WERI-Rb-1 (cell line): ENCODE results near the gene DNAJB12.
"Not testable (repeated sequence)": the region's sequence is repeated elsewhere in the genome, so short reads cannot be mapped to it uniquely, and the experiment has no call there.

Experiments
- DNase-seq: peaks from one replicate; pipeline ENCODE4 v3.0.0-alpha.2; 2020
- H3K27ac ChIP-seq: fragments of 250-450 bp; sonication (Bioruptor Pico); 2 replicates; pipeline ENCODE4 v1.5.1; 2020; ENCODE audit warnings: mild to moderate bottlenecking, moderate library complexity
- H3K27me3 ChIP-seq: fragments of 250-450 bp; sonication (Bioruptor Pico); 2 replicates; pipeline ENCODE4 v1.5.1; 2021; ENCODE audit warnings: mild to moderate bottlenecking, low read depth, moderate library complexity; ENCODE audit not compliant: insufficient read depth, severe bottlenecking
- H3K36me3 ChIP-seq: fragments of 250-450 bp; sonication (Bioruptor Pico); 2 replicates; pipeline ENCODE4 v1.5.1; 2020; ENCODE audit warnings: mild to moderate bottlenecking, moderate library complexity
- H3K4me3 ChIP-seq: 2 replicates; pipeline ENCODE4 v1.5.1; 2011; ENCODE audit warnings: low read depth, mild to moderate bottlenecking, control low read depth, low read length
- H3K9me3 ChIP-seq: fragments of 250-450 bp; sonication (Bioruptor Pico); 2 replicates; pipeline ENCODE4 v1.5.1; 2021; ENCODE audit warnings: mild to moderate bottlenecking, moderate library complexity; ENCODE audit not compliant: severe bottlenecking
- CTCF ChIP-seq: IDR thresholded peaks from 2 replicates; pipeline ENCODE4 v1.5.1; 2011; ENCODE audit warnings: low read depth, mild to moderate bottlenecking, control low read depth, inconsistent platforms, low read length

Gene DNAJB12

GRCh38 chr10:72329290-72330068 is 25.2 kb downstream of the DNAJB12 start:
- peak overlapping the region; percentile 18; the same call in 1 of the 2 replicates for H3K27ac ChIP-seq
- H3K4me3 ChIP-seq, result no peak overlapping the region
- DNase-seq, result no peak
- TF ChIP-seq CTCF, result no peak
- no peaks in the 10 kb centered on the region for H3K27me3 ChIP-seq
- no peaks in the 10 kb centered on the region for H3K9me3 ChIP-seq
- H3K36me3 ChIP-seq, result peaks cover 9% of the 10 kb centered on the region

DNA sequence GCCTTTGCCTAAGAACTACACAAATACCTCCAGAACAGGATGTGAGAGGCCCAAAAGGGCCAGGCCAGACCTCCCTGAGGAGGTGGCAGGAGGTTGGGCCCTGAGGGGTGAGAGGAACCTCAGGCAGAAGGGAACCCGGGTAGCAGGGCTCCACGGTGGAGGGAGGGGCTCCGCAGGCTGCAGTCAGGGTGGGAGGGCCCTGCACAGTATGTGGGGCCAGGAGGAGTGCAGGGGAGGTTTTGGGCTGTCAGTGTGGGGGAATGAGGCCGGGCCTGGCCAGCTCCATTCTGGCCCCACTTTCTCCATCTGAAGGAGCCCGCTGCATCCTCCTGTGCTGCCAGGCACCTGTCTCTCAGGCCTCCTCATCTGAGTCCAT is 25.9 kb downstream of the DNAJB12 start:
- H3K27ac ChIP-seq, result no peak overlapping the region; the same call in 1 of the 2 replicates
- no peaks in the 10 kb centered on the region for H3K9me3 ChIP-seq
- H3K4me3 ChIP-seq, result no peak overlapping the region
- DNase-seq, result no peak
- H3K27me3 ChIP-seq, result no peaks in the 10 kb centered on the region
- H3K36me3 ChIP-seq, result peaks cover 9% of the 10 kb centered on the region
- TF ChIP-seq CTCF, result no peak

DNA sequence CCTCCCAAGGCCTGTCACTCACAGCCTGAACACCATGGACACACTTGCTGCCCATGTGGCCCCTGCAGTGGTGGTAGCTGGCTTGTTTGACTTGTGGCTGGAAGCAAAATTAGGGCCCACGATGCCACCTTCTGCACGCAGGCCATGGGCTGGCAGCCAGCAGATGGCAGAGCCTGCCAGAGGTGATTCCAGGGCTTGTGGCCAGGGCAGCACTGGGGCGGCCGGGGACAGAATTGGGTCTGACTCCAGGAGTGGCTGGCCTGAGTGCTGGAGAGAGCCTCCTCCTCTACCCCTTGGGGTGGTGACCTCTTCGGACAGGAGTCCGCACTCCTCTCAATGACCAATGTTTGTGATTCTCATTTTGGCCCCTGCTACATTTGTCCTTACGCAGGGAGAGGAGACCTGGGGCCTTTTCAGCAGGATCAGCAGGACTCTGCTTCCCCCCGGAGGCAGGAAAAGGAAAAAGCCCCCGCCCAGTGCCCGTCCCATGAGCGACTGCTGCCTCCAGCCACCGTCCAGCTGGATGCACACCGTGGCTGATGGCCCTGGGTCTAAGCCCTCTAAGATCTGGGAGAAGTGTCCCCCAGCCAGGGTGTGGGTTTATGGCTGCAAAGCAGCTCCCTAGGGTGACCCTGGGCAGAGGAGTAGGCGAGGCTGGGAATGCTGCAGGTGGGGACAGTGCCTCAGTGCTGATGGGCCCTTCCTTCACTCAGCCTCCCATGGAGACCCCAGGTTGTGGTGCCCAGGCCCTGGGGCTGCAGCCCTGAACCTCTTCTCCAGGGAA is 26.5 kb downstream of the DNAJB12 start:
- peak; percentile 76 for TF ChIP-seq CTCF
- Histone ChIP-seq H3K27me3 (no peaks in the 10 kb centered on the region), H3K9me3 (no peaks in the 10 kb centered on the region), H3K36me3 (peaks cover 3% of the 10 kb centered on the region), H3K4me3 (no peak overlapping the region), H3K27ac (peak overlapping the region; percentile 25)
- DNase-seq, result peak; percentile 86

DNA sequence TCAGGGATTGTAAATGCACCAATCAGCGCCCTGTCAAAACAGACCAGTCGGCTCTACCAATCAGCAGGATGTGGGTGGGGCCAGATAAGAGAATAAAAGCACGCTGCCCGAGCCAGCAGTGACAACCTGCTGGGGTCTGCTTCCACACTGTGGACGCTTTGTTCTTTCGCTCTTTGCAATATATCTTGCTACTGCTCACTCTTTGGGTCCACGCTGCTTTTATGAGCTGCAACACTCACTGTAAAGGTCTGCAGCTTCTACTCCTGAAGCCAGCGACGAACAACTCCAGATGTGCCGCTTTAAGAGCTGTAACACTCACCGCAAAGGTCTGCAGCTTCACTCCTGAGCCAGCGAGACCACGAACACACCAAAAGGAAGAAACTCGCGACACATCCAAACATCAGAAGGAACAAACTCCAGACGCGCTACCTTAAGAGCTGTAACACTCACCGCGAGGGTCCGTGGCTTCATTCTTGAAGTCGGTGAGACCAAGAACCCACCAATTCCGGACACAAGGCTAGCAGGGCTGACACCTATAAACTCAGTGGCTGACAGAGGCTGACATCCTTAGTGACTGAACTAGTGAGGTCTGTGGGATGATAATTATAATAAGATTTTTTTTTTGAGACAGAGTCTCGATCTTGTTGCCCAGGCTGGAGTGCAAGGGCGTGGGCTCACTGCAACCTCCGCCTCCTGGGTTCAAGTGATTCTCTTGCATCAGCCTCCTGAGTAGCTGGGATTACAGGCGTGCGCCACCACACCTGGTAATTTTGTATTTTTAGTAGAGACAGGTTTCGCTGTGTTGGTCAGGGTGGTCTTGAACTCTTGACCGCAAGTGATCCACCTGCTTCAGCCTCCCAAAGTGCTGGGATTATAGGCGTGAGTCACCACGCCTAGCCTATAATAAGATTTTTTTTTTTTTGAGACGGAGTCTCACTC is 27.8 kb downstream of the DNAJB12 start:
- H3K27me3 ChIP-seq, H3K36me3 ChIP-seq, H3K9me3 ChIP-seq, DNase-seq, H3K27ac ChIP-seq, H3K4me3 ChIP-seq: not testable (repeated sequence)

- not testable (repeated sequence) for H3K27ac ChIP-seq, H3K9me3 ChIP-seq, DNase-seq, H3K27me3 ChIP-seq, H3K4me3 ChIP-seq, H3K36me3 ChIP-seq
Measured at GRCh38 chr10:72325243-72326175, 29.2 kb downstream of the DNAJB12 start.

DNA sequence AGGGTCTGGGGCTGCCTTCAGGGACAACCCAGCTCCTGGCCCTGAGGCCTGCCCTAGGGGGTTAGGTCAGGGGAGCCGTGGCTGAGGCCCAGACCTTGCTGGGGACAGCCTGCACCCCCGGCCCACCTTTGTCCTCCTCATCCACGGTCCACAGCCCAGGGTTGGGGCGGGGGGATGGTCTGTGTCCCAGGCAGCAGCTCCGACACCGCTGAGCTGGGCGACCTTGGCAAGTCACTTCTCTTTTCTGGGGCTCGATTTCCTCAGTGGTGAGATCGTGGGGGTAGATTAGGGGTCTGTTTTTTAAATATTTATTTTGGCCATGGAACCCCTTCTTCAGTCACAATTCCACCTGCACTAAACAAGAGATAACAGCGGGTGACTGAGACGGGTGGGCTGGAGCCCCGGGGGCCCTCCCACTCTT is 30.9 kb downstream of the DNAJB12 start:
- DNase-seq, result no peak
- Histone ChIP-seq H3K9me3 (no peaks in the 10 kb centered on the region), H3K27me3 (no peaks in the 10 kb centered on the region), H3K27ac (0 out of 2 replicates have a peak overlapping the region, but pooled peaks have one; percentile 37), H3K4me3 (no peak overlapping the region), H3K36me3 (no peaks in the 10 kb centered on the region)
- TF ChIP-seq CTCF, result no peak
